Thyroid gland (tissue), 4 donors: ENCODE measurements around the gene DDB1. TPM values are rescaled to one million over a fixed set of nuclear protein-coding genes. Genes with fewer than 3 reads are reported as not detected.

ENCODE experiments used
- DNase-seq, 2 donors: peaks; one replicate each; pipeline ENCODE4 v3.0.0-alpha.2; 2019
- H3K27ac ChIP-seq, 3 donors: fragments of 200-600 bp; sonication (generic); 1 replicate in 2 of 3; 2 replicates in 1 of 3; pipeline ENCODE4 v1.5.1; 2016 to 2019; ENCODE audit warnings: mild to moderate bottlenecking in 1 of 3, moderate library complexity in 1 of 3
- H3K27me3 ChIP-seq: fragments of 200-600 bp; sonication (generic); one replicate; pipeline ENCODE4 v1.5.1; 2019
- H3K36me3 ChIP-seq, 2 donors: fragments of 200-600 bp; sonication (generic); one replicate each; pipeline ENCODE4 v1.5.1; 2016 to 2019
- H3K4me1 ChIP-seq, 2 donors: fragments of 200-600 bp; sonication (generic); one replicate each; pipeline ENCODE4 v1.5.1; 2017 to 2019
- H3K4me3 ChIP-seq, 3 donors: fragments of 200-600 bp; sonication (generic); replicated peaks in 1 of 3; 1 replicate in 2 of 3; 2 replicates in 1 of 3; pipeline ENCODE4 v1.5.1; 2016; ENCODE audit warnings: mild to moderate bottlenecking in 1 of 3
- H3K9me3 ChIP-seq: fragments of 200-600 bp; sonication (generic); one replicate; pipeline ENCODE4 v1.5.1; 2017
- POLR2A ChIP-seq, 2 donors: fragments of 450-650 bp; IDR thresholded peaks; one replicate each; pipeline ENCODE4 v1.6.1; 2017; ENCODE audit warnings: antibody characterized with exemption in 2 of 2, mild to moderate bottlenecking in 2 of 2, moderate library complexity in 1 of 2
- WGBS, 2 donors: methylation state at CpG; one replicate each; pipeline ENCODE4 v1.1.5; 2017; 5-methylcytosine and 5-hydroxymethylcytosine counted together
- intact Hi-C: fragments of 100-400 bp; cut with DNase I; formaldehyde crosslinking; loops from one replicate; pipeline ENCODE4 v1.15.1; 2023
- total RNA-seq, 4 donors: library from RNA; depleted of rRNA; stranded (reverse); fragments of >200 nt; gene quantifications; one replicate each; pipeline ENCODE4 v1.2.3, GENCODE V29; 2016
- TF ChIP-seq, protein P1 (sequence below), 6 experiments: fragments of 200-600 bp in 3 of 6; fragments of 450-650 bp in 3 of 6; sonication (generic) in 3 of 6; IDR thresholded peaks; one replicate each; pipeline ENCODE4 v1.5.1; 2016 to 2019; ENCODE audit warnings: antibody characterized with exemption in 6 of 6, mild to moderate bottlenecking in 2 of 6, inconsistent platforms in 1 of 6, moderate library complexity in 1 of 6

DDB1 gene
- total RNA-seq, 4 donors from 2014 or later = 132 to 211 (median 182) TPM

DNA sequence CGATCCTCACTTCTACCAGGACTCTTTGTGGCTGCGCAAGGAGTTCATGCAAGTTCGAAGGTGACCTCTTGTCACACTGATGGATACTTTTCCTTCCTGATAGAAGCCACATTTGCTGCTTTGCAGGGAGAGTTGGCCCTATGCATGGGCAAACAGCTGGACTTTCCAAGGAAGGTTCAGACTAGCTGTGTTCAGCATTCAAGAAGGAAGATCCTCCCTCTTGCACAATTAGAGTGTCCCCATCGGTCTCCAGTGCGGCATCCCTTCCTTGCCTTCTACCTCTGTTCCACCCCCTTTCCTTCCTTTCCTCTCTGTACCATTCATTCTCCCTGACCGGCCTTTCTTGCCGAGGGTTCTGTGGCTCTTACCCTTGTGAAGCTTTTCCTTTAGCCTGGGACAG is 35.7 kb upstream of the DDB1 start:
- intact Hi-C loops = no loop called here
- Histone ChIP-seq H3K36me3 (peaks cover 35 to 56% of the 10 kb centered on the region in 2 donors), H3K27me3 (no peaks in the 10 kb centered on the region), H3K27ac (no peak overlapping the region), H3K4me1 (no peaks in the 10 kb centered on the region), H3K9me3 (no peaks in the 10 kb centered on the region), H3K4me3 (no peak overlapping the region)
- no peak for DNase-seq
- TF ChIP-seq, protein P1, sequence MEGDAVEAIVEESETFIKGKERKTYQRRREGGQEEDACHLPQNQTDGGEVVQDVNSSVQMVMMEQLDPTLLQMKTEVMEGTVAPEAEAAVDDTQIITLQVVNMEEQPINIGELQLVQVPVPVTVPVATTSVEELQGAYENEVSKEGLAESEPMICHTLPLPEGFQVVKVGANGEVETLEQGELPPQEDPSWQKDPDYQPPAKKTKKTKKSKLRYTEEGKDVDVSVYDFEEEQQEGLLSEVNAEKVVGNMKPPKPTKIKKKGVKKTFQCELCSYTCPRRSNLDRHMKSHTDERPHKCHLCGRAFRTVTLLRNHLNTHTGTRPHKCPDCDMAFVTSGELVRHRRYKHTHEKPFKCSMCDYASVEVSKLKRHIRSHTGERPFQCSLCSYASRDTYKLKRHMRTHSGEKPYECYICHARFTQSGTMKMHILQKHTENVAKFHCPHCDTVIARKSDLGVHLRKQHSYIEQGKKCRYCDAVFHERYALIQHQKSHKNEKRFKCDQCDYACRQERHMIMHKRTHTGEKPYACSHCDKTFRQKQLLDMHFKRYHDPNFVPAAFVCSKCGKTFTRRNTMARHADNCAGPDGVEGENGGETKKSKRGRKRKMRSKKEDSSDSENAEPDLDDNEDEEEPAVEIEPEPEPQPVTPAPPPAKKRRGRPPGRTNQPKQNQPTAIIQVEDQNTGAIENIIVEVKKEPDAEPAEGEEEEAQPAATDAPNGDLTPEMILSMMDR (IDR thresholded peaks at IDR 0.05) = no peak
- TF ChIP-seq POLR2A (IDR thresholded peaks at IDR 0.05) = no peak
- 94 to 95% methylated on average over 7 of the region's 7 CpGs for WGBS, 2 donors

- DNase-seq = no peak
- Histone ChIP-seq H3K4me1 (peaks cover 6 to 10% of the 10 kb centered on the region in 2 donors), H3K4me3 (no peak overlapping the region), H3K27ac (no peak overlapping the region), H3K36me3 (peaks cover 35 to 56% of the 10 kb centered on the region in 2 donors), H3K9me3 (no peaks in the 10 kb centered on the region), H3K27me3 (no peaks in the 10 kb centered on the region)
- intact Hi-C loops = no loop called here
- 91 to 95% methylated on average over 6 of the region's 6 CpGs for WGBS, 2 donors
- TF ChIP-seq POLR2A (IDR thresholded peaks at IDR 0.05) = no peak
- TF ChIP-seq, protein P1 (IDR thresholded peaks at IDR 0.05) = no peak
These were observed 34.5 kb upstream of the DDB1 start for GRCh38 chr11:61367406-61367805.

DNA sequence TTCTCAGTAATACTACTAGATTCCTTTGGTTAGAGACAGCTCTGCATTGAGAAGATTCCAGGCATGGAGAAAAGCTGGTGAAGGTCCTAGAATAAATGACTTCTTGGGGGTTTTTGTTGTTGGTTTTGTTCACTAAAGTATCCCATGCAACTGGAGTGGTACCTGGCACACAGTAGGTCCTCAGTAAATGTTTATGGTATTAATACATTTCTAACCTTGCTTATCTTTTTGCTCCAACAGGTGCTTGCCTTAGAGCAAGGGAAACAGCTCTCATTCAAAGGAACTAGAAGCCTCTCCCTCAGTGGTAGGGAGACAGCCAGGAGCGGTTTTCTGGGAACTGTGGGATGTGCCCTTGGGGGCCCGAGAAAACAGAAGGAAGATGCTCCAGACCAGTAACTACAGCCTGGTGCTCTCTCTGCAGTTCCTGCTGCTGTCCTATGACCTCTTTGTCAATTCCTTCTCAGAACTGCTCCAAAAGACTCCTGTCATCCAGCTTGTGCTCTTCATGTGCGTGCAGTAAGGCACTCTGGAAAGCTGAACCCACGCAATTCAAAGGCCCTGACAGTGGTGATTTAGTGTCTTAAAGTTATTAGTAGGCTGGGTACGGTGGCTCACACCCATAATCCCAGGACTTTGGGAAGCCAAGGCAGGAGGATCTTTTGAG is 31.2 kb upstream of the DDB1 start:
- no peaks in the 10 kb centered on the region for H3K27me3 ChIP-seq
- intact Hi-C loops = no loop called here
- H3K36me3 ChIP-seq = peaks cover 31 to 46% of the 10 kb centered on the region in 2 donors
- no peaks in the 10 kb centered on the region for H3K9me3 ChIP-seq
- no peak overlapping the region for H3K4me3 ChIP-seq
- WGBS, 2 donors = 91 to 95% methylated on average over 4 to 5 of the region's 5 CpGs
- no peak for DNase-seq
- no peak for TF ChIP-seq POLR2A (IDR thresholded peaks at IDR 0.05)
- TF ChIP-seq, protein P1 (IDR thresholded peaks at IDR 0.05) = no peak
- peaks cover 12 to 20% of the 10 kb centered on the region in 2 donors for H3K4me1 ChIP-seq
- no peak overlapping the region for H3K27ac ChIP-seq

DNA sequence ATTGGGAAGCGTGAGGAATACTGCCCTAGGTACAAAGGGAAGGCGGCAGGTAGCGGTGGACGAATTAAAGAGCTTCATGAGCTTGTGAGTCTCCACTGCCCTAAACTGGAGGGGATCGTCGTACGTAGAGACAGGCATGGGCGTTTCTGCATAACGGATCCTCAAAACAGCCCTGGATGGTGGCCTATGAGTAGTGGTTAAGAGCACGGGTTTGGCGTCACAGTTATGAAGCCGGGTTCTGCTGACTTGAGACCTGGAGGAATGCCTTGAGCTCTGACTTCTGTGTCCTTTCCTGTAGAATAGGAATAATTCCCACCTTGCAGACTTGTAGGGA is 29.6 kb upstream of the DDB1 start:
- Histone ChIP-seq H3K9me3 (no peaks in the 10 kb centered on the region), H3K36me3 (peaks cover 17 to 30% of the 10 kb centered on the region in 2 donors), H3K27ac (peak overlapping the region; percentile 16 to 97 (median 94)), H3K4me3 (peak overlapping the region; percentile 9 to 61 (median 61)), H3K4me1 (peaks cover 12 to 20% of the 10 kb centered on the region in 2 donors), H3K27me3 (no peaks in the 10 kb centered on the region)
- peak; percentile 15 to 29 for DNase-seq
- TF ChIP-seq POLR2A (IDR thresholded peaks at IDR 0.05) = no peak
- TF ChIP-seq, protein P1 (IDR thresholded peaks at IDR 0.05) = no peak
- intact Hi-C loops = no loop called here
- WGBS, 2 donors = 0 to 2% methylated on average over 9 to 12 of the region's 12 CpGs

DNA sequence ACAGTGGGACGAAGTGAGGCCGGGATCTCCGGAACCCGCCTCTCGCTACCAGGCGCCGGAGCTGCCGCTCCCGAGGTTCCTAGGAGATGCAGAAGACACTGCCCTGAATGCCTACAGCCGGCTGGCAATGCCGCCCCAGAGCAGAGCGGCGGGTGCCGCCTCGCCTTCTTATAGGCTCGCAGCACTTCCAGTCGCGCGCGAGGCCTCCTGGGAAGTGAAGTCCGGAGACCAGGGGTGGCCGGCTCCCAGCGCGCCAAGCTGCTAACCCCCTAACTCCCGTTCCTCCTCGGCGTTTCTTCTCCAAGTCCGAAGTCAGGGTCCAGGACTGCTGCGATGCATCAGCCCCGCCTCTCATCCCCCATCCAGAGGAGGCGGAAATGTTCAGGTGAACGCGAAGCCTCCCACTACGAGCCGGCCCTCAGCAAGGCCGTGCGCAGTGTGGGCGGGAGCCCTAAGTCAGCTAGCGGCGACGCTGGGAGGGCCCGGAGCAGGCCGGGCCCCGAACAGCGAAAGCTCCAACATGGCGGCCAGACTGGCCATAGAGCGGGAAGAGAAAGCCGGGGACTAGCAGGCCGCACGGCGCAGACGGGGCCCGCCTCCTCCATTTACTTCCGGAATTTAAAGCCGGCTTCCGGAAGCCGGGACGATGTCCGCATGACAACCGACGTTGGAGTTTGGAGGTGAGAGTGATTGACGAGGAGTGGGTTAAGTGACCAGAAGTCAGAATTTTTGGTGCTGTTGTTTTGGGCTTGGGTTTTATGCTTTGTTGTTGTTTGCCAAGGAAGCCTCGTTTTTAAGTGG is 29.0 kb upstream of the DDB1 start, which contains the start of the genes CYB561A3 and TMEM138:
Gene CYB561A3 (minus strand): TSS at position 142 of the 801 bp plus-strand sequence. CDS start 5,169 bp downstream, outside the sequence.
Gene TMEM138 (plus strand): TSS at position 634 of the 801 bp plus-strand sequence. CDS start 2,017 bp downstream, outside the sequence.
- H3K36me3 ChIP-seq = peaks cover 16 to 24% of the 10 kb centered on the region in 2 donors
- intact Hi-C loops = no loop called here
- H3K9me3 ChIP-seq = no peaks in the 10 kb centered on the region
- 0% methylated on average over 21 to 30 of the region's 63 CpGs for WGBS, 2 donors
- no peaks in the 10 kb centered on the region for H3K27me3 ChIP-seq
- H3K4me3 ChIP-seq = peak within 1 kb of the TSS; percentile 9 to 69 (median 61)
- TF ChIP-seq POLR2A (IDR thresholded peaks at IDR 0.05) = peak; percentile 25 to 92
- TF ChIP-seq, protein P1 (IDR thresholded peaks at IDR 0.05) = no peak
- peaks cover 12 to 20% of the 10 kb centered on the region in 2 donors for H3K4me1 ChIP-seq
- peak; percentile 93 to 94 for DNase-seq
- peak within 1 kb of the TSS; percentile 94 to 97 (median 95) for H3K27ac ChIP-seq
